PFSK-1 (cell line): ENCODE measurements around the gene STMN1.

Experiments used
- POLR2AphosphoS5 ChIP-seq: IDR thresholded peaks from 2 replicates; pipeline ENCODE4 v1.6.1; 2012; ENCODE audit warnings: low read depth, mild to moderate bottlenecking, control low read depth, low read length, moderate library complexity
- SIN3A ChIP-seq: IDR thresholded peaks from 2 replicates; pipeline ENCODE4 v1.6.1; 2012; ENCODE audit warnings: mild to moderate bottlenecking, low read length, moderate library complexity, borderline replicate concordance; ENCODE audit not compliant: insufficient read depth

- TF ChIP-seq POLR2AphosphoS5 (no peak), SIN3A (no peak)
Observed at GRCh38 chr1:25918615-25919014, 12.4 kb upstream of the STMN1 start.
